K562 (cell line): ENCODE measurements around the gene NCKAP1. TPM values are rescaled to one million over a fixed set of nuclear protein-coding genes. Genes with fewer than 3 reads are reported as not detected.
A peak's percentile ranks its signal among the peaks of the same experiment; 100 is the strongest.

Experiments
- ATAC-seq: fragments of 200-7000 bp; cut with Tn5 transposase; 3 replicates; pipeline ENCODE4 v1.9.1; 2020; ENCODE audit warnings: moderate library complexity
- BruUV-seq: library from RNA; stranded (reverse); fragments of 400-500 nt; replicated peaks from 2 replicates; lab custom pipeline; 2021; lab: Mats Ljungman, UMichigan
- CTCF ChIA-PET: fragments of 300-600 bp; formaldehyde crosslinking; extraction: SDS; loops from one replicate; lab custom pipeline; 2021; ENCODE audit warnings: low intra/inter-chr PET ratio; lab: Yijun Ruan, JAX
- POLR2A ChIA-PET: fragments of 300-600, 350-650 bp; sonication (Branson Sonifier 250); formaldehyde crosslinking; extraction: SDS; loops from one replicate; lab custom pipeline; 2021; ENCODE audit warnings: antibody characterized with exemption, inconsistent platforms; lab: Yijun Ruan, JAX
- DNase-seq, 4 experiments: peaks; one replicate each; pipeline versions ENCODE4 v3.0.0 to v3.0.0-alpha.2; 2011 to 2018; ENCODE audit warnings: low spot score in 3 of 4, mixed read lengths in 3 of 4; ENCODE audit errors: extremely low read depth in 1 of 4
- FAIRE-seq: peaks from 2 replicates; lab custom pipeline; 2011; peaks lifted over from hg19 to GRCh38; lab: Jason Lieb, UNC
- H2AFZ ChIP-seq: 2 replicates; pipeline ENCODE4 v1.6.0; 2011; ENCODE audit warnings: low read depth, low read length, control low read depth, inconsistent platforms
- H3K27ac ChIP-seq: fragments of 200-600 bp; 3 replicates; pipeline ENCODE4 v1.8.0; 2011; ENCODE audit warnings: low read depth, mild to moderate bottlenecking, control low read depth, inconsistent platforms, low read length, moderate library complexity, mixed read lengths; ENCODE audit errors: extremely low read depth
- H3K27me3 ChIP-seq, 2 experiments: fragments of 300-600 bp in 1 of 2; 2 replicates in 1 of 2; 3 replicates in 1 of 2; pipeline versions ENCODE4 v1.6.0 to v1.8.0; 2011; ENCODE audit warnings: inconsistent platforms in 2 of 2, low read length in 2 of 2, mild to moderate bottlenecking in 1 of 2, mixed read lengths in 1 of 2, moderate library complexity in 1 of 2; ENCODE audit not compliant: control insufficient read depth in 2 of 2, insufficient read depth in 2 of 2
- H3K36me3 ChIP-seq: fragments of 300-600 bp; 3 replicates; pipeline ENCODE4 v1.8.0; 2011; ENCODE audit warnings: mild to moderate bottlenecking, low read length, inconsistent platforms; ENCODE audit not compliant: control insufficient read depth, insufficient read depth
- H3K4me1 ChIP-seq, 2 experiments: fragments of 200-600 bp in 1 of 2; replicated peaks in 1 of 2; 2 replicates in 1 of 2; 3 replicates in 1 of 2; pipeline versions ENCODE4 v1.5.1 to v1.8.0; 2011; ENCODE audit warnings: inconsistent platforms in 2 of 2, low read length in 2 of 2, mild to moderate bottlenecking in 1 of 2, mixed read lengths in 1 of 2, moderate library complexity in 1 of 2; ENCODE audit not compliant: control insufficient read depth in 2 of 2, insufficient read depth in 2 of 2
- H3K4me2 ChIP-seq: 2 replicates; pipeline ENCODE4 v1.6.1; 2011; ENCODE audit warnings: low read length, control low read depth, inconsistent platforms, mixed read lengths; ENCODE audit not compliant: insufficient read depth
- H3K4me3 ChIP-seq: fragments of 200-600 bp; sonication (generic), shearing (Covaris generic); 2 replicates; pipeline ENCODE4 v1.5.1; 2016; ENCODE audit warnings: control low read depth, inconsistent platforms
- H3K79me2 ChIP-seq: fragments of 200-600 bp; 3 replicates; pipeline ENCODE4 v1.8.0; 2011; ENCODE audit warnings: low read length, inconsistent platforms; ENCODE audit not compliant: control insufficient read depth, insufficient read depth
- H3K9ac ChIP-seq, 2 experiments: 2 replicates each; pipeline versions ENCODE4 v1.6.0 to v1.6.1; 2011; ENCODE audit warnings: low read depth in 2 of 2, low read length in 2 of 2, control low read depth in 1 of 2, inconsistent platforms in 1 of 2, mild to moderate bottlenecking in 1 of 2, mixed read lengths in 1 of 2; ENCODE audit not compliant: insufficient read depth in 1 of 2
- H3K9me1 ChIP-seq: one replicate; pipeline ENCODE4 v1.6.0; 2011; ENCODE audit warnings: inconsistent platforms, mild to moderate bottlenecking, low read length, moderate library complexity; ENCODE audit not compliant: control insufficient read depth, insufficient read depth
- H3K9me3 ChIP-seq: replicated peaks from 2 replicates; pipeline ENCODE4 v1.5.1; 2011; ENCODE audit warnings: low read depth, low read length, inconsistent platforms; ENCODE audit not compliant: control insufficient read depth, insufficient read depth
- H4K20me1 ChIP-seq: replicated peaks from 2 replicates; pipeline ENCODE4 v1.6.1; 2011; ENCODE audit warnings: low read length, inconsistent platforms, mixed read lengths; ENCODE audit not compliant: control insufficient read depth, insufficient read depth
- BDP1 ChIP-seq: IDR thresholded peaks from 3 replicates; pipeline ENCODE4 v1.6.1; 2011; ENCODE audit not compliant: insufficient read length, insufficient read depth
- CBX2 ChIP-seq: fragments of 200-600 bp; sonication (generic); IDR thresholded peaks from one replicate; pipeline ENCODE4 v1.6.1; 2012; ENCODE audit warnings: mild to moderate bottlenecking, low read length, inconsistent platforms; ENCODE audit not compliant: insufficient read depth, poor library complexity, severe bottlenecking
- CBX8 ChIP-seq: fragments of 200-600 bp; sonication (generic); IDR thresholded peaks from 2 replicates; pipeline ENCODE4 v1.6.1; 2012; ENCODE audit warnings: borderline replicate concordance, mixed run types, low read depth, mild to moderate bottlenecking, moderate library complexity, mixed read lengths, low read length, control low read depth, inconsistent platforms; ENCODE audit not compliant: poor library complexity, severe bottlenecking; ENCODE audit errors: extremely low read depth
- CCNT2 ChIP-seq: IDR thresholded peaks from 2 replicates; pipeline ENCODE4 v1.6.1; 2011; ENCODE audit warnings: borderline replicate concordance, low read depth, mild to moderate bottlenecking, moderate library complexity, mixed read lengths, low read length; ENCODE audit not compliant: insufficient read length; ENCODE audit errors: extremely low read depth
- CSDE1 ChIP-seq, 2 experiments: fragments of 450-650 bp; IDR thresholded peaks; 2 replicates each; pipeline ENCODE4 v1.6.1; 2016; ENCODE audit warnings: mild to moderate bottlenecking in 1 of 2
- KLF13 ChIP-seq: fragments of 450-650 bp; IDR thresholded peaks from 2 replicates; pipeline ENCODE4 v1.6.1; 2016; ENCODE audit warnings: missing genetic modification characterization, low read depth, mild to moderate bottlenecking, missing compliant biosample characterization, moderate library complexity, borderline replicate concordance
- NR2C1 ChIP-seq, 2 experiments: fragments of 450-650 bp; IDR thresholded peaks; 2 replicates each; pipeline ENCODE4 v1.6.1; 2017; ENCODE audit warnings: mild to moderate bottlenecking in 2 of 2, antibody characterized with exemption in 1 of 2, inconsistent platforms in 1 of 2, missing compliant biosample characterization in 1 of 2, missing genetic modification characterization in 1 of 2
- RFX5 ChIP-seq: IDR thresholded peaks from 2 replicates; pipeline ENCODE4 v1.6.1; 2011; ENCODE audit warnings: low read depth, mild to moderate bottlenecking, improper control_type of control experiment, low read length
- RNF2 ChIP-seq: sonication (generic); IDR thresholded peaks from 2 replicates; pipeline ENCODE4 v1.6.1; 2016
- SIN3A ChIP-seq, 2 experiments: fragments of 150-350 bp in 1 of 2; IDR thresholded peaks; 2 replicates each; pipeline ENCODE4 v1.6.1; 2011 to 2016; ENCODE audit warnings: borderline replicate concordance in 2 of 2, low read depth in 2 of 2, low read length in 2 of 2, mild to moderate bottlenecking in 2 of 2, moderate library complexity in 2 of 2; ENCODE audit not compliant: control insufficient read depth in 1 of 2
- SPI1 ChIP-seq: IDR thresholded peaks from 2 replicates; pipeline ENCODE4 v1.6.1; 2011; ENCODE audit warnings: low read depth, low read length, control low read depth, borderline replicate concordance
- SUPT5H ChIP-seq: fragments of 450-650 bp; IDR thresholded peaks from 2 replicates; pipeline ENCODE4 v1.6.1; 2016
- ZFP36 ChIP-seq: fragments of 150-350 bp; IDR thresholded peaks from 2 replicates; pipeline ENCODE4 v1.6.1; 2018; ENCODE audit warnings: low read length, low read depth; ENCODE audit not compliant: partially characterized antibody
- ZNF239 ChIP-seq: fragments of 250-450 bp; sonication (Bioruptor Pico); IDR thresholded peaks from 2 replicates; pipeline ENCODE4 v1.4.0; 2020; ENCODE audit warnings: mild to moderate bottlenecking
- ZNF3 ChIP-seq: fragments of 250-450 bp; sonication (Bioruptor Pico); IDR thresholded peaks from 2 replicates; pipeline ENCODE4 v1.5.0; 2021; ENCODE audit warnings: mild to moderate bottlenecking, moderate library complexity
- WGBS: fragments of 100-300 bp; shearing (Covaris generic); methylation state at CpG from one replicate; pipeline ENCODE4 v1.1.6; 2016; ENCODE audit warnings: low coverage, mixed read lengths; ENCODE audit not compliant: insufficient coverage; ENCODE audit errors: missing lambda C conversion rate; 5-methylcytosine and 5-hydroxymethylcytosine counted together
- in situ Hi-C: fragments of 300-500 bp; cut with MboI; formaldehyde crosslinking; loops from 4 replicates; pipeline ENCODE4 v1.15.0; 2018; ENCODE audit warnings: inconsistent platforms, mixed read lengths
- intact Hi-C: fragments of 100-400 bp; cut with micrococcal nuclease; formaldehyde crosslinking; loops from 2 replicates; pipeline ENCODE4 v1.14.2; 2022
- polyA plus RNA-seq, 8 experiments: library from polyadenylated mRNA; depleted of rRNA in 4 of 8; stranded (reverse) in 5 of 8; unstranded in 3 of 8; fragments of >200 nt; fragmentation: Nextera tagmentation in 2 of 8; fragmentation: Illumina TruSeq in 1 of 8; extraction: Ambion mirVana in 2 of 8; extraction: Trizol in 1 of 8; gene quantifications; 2 replicates each; pipeline versions ENCODE4 v1.2.1 to v1.2.3, GENCODE V29; 2011 to 2014; ENCODE audit warnings: inconsistent platforms in 1 of 8, missing spikeins in 1 of 8
- total RNA-seq, 7 experiments: library from RNA; depleted of rRNA in 6 of 7; stranded (reverse); fragments of >200 nt in 6 of 7; fragmentation: Illumina TruSeq in 2 of 7; extraction: Trizol in 2 of 7; gene quantifications; 2 replicates each; pipeline versions ENCODE4 v1.2.1 to v1.2.3, GENCODE V29; 2011 to 2021; ENCODE audit warnings: low replicate concordance in 1 of 7

The NCKAP1 gene
- total and polyA plus RNA-seq, 9 of the 15 experiments (the other 6 are each of a cell fraction or from before 2014, with no cell fraction given), result 34.0 to 153 (median 88.7) TPM

GRCh38 chr2:182868054-182868796, 170.0 kb downstream of the NCKAP1 start:
- Histone ChIP-seq H3K4me3 (no peak overlapping the region), H3K9me1 (no peaks in the 10 kb centered on the region), H3K79me2 (no peaks in the 10 kb centered on the region), H3K27ac (no peak overlapping the region), H3K36me3 (no peaks in the 10 kb centered on the region), H3K9ac (no peak overlapping the region), H2AFZ (no peak overlapping the region), H3K4me1 (peaks cover 0 to 15% of the 10 kb centered on the region in 2 experiments; a peak in 1 of 5 replicates), H3K4me2 (no peak overlapping the region), H3K27me3 (peaks cover 40 to 41% of the 10 kb centered on the region in 2 experiments), H4K20me1 (no peaks in the 10 kb centered on the region; the same call in 1 of the 2 replicates), H3K9me3 (no peaks in the 10 kb centered on the region; the same call in 1 of the 2 replicates)
- ChIA-PET POLR2A (interaction anchor here (0.8 to 1.1 kb wide), 3 partner anchors 10 to 16 kb away, joined by 3 to 7 read pairs (median 3); no protein-coding TSS in a partner anchor), CTCF (no interaction called here)
- TF ChIP-seq ZFP36, result peak; percentile 5
- TF ChIP-seq RFX5, result no peak
- no peak for TF ChIP-seq CCNT2
- TF ChIP-seq CBX2, result peak; percentile 78
- TF ChIP-seq SPI1, result peak; percentile 66
- TF ChIP-seq KLF13 (tag), result no peak
- no peak for TF ChIP-seq SUPT5H
- TF ChIP-seq SIN3A (IDR thresholded peaks at IDR 0.05; ENCODE audit: borderline replicate concordance in 2 of 2, control insufficient read depth in 1 of 2, low read depth in 2 of 2, low read length in 2 of 2), result no peak
- TF ChIP-seq NR2C1 (IDR thresholded peaks at IDR 0.05), result no peak
- no peak for TF ChIP-seq NR2C1 (tag; IDR thresholded peaks at IDR 0.05)
- TF ChIP-seq ZNF3, result no peak
- no peak for TF ChIP-seq BDP1
- no peak for TF ChIP-seq ZNF239 (CRISPR knock-in tag)
- no peak for TF ChIP-seq CSDE1 (IDR thresholded peaks at IDR 0.05)
- 0 out of 2 replicates have a peak, but pooled peaks have one; percentile 4 for TF ChIP-seq RNF2
- TF ChIP-seq CBX8, result peak; percentile 89
- in situ Hi-C loops (no loop called here), intact Hi-C loops (loop anchor here (5.0 to 10.0 kb wide), 4 partner anchors 86 to 683 kb away; no protein-coding TSS in a partner anchor)
- FAIRE-seq (no peak), ATAC-seq (no peak), DNase-seq (no peak)
- no TSS peak for BruUV-seq
- WGBS, result 7% methylated on average over 5 of the region's 6 CpGs
